ENCODE results near the gene TBC1D8.

Gene TBC1D8

GRCh38 chr2:101083613-101084012 lies 67.6 kb downstream of the TBC1D8 start:
- DNase-seq (ENCODE audit: low spot score) = no peak
- no peak for TF ChIP-seq CTCF (IDR thresholded peaks at IDR 0.05; ENCODE audit: borderline replicate concordance, control extremely low read depth, extremely low read depth, insufficient read depth, missing control alignments)
- in situ Hi-C loops (cut with MboI; ENCODE audit: low sequenced_read_pairs, unreplicated experiment) = no loop called here

- no peak for TF ChIP-seq CTCF (IDR thresholded peaks at IDR 0.05; ENCODE audit: borderline replicate concordance, control extremely low read depth, extremely low read depth, insufficient read depth, missing control alignments)
- in situ Hi-C loops (cut with MboI; ENCODE audit: low sequenced_read_pairs, unreplicated experiment) = no loop called here
- no peak for DNase-seq (ENCODE audit: low spot score)
Measured at GRCh38 chr2:101082998-101083397, 68.2 kb downstream of the TBC1D8 start.

GRCh38 chr2:101081375-101081907 lies 69.7 kb downstream of the TBC1D8 start:
- in situ Hi-C loops (cut with MboI; ENCODE audit: low sequenced_read_pairs, unreplicated experiment) = no loop called here
- no peak for DNase-seq (ENCODE audit: low spot score)
- TF ChIP-seq CTCF (IDR thresholded peaks at IDR 0.05; ENCODE audit: borderline replicate concordance, control extremely low read depth, extremely low read depth, insufficient read depth, missing control alignments) = no peak

GRCh38 chr2:101080211-101081068 lies 70.7 kb downstream of the TBC1D8 start:
- in situ Hi-C loops (cut with MboI; ENCODE audit: low sequenced_read_pairs, unreplicated experiment) = no loop called here
- DNase-seq (ENCODE audit: low spot score) = no peak
- TF ChIP-seq CTCF (IDR thresholded peaks at IDR 0.05; ENCODE audit: borderline replicate concordance, control extremely low read depth, extremely low read depth, insufficient read depth, missing control alignments) = no peak

GRCh38 chr2:101076581-101076980 lies 74.6 kb downstream of the TBC1D8 start:
- TF ChIP-seq CTCF (IDR thresholded peaks at IDR 0.05; ENCODE audit: borderline replicate concordance, control extremely low read depth, extremely low read depth, insufficient read depth, missing control alignments) = no peak
- DNase-seq (ENCODE audit: low spot score) = no peak
- in situ Hi-C loops (cut with MboI; ENCODE audit: low sequenced_read_pairs, unreplicated experiment) = no loop called here

GRCh38 chr2:101064868-101065549 lies 86.2 kb downstream of the TBC1D8 start:
- DNase-seq (ENCODE audit: low spot score) = no peak
- no peak for TF ChIP-seq CTCF (IDR thresholded peaks at IDR 0.05; ENCODE audit: borderline replicate concordance, control extremely low read depth, extremely low read depth, insufficient read depth, missing control alignments)
- in situ Hi-C loops (cut with MboI; ENCODE audit: low sequenced_read_pairs, unreplicated experiment) = no loop called here

Data from GM13976 (cell line).